Liver (tissue), 9 donors: ENCODE results near the gene TP53I11. TPM values are rescaled to one million over a fixed set of nuclear protein-coding genes. Genes with fewer than 3 reads are reported as not detected.

Experiments used
- DNase-seq: peaks from one replicate; pipeline ENCODE4 v3.0.0-alpha.2; 2017; ENCODE audit warnings: low spot score
- H3K27ac ChIP-seq, 2 donors: one replicate each; pipeline ENCODE4 v1.7.0; 2013; ENCODE audit warnings: inconsistent platforms in 2 of 2, low read length in 2 of 2, control low read depth in 1 of 2, low read depth in 1 of 2, mild to moderate bottlenecking in 1 of 2
- H3K27me3 ChIP-seq, 4 donors: one replicate each; pipeline versions ENCODE4 v1.6.1 to v1.7.0; 2013; ENCODE audit warnings: low read length in 3 of 4, inconsistent platforms in 1 of 4, mild to moderate bottlenecking in 1 of 4, moderate library complexity in 1 of 4; ENCODE audit not compliant: control insufficient read depth in 4 of 4, insufficient read depth in 4 of 4
- H3K36me3 ChIP-seq, 4 donors: one replicate each; pipeline versions ENCODE4 v1.6.1 to v1.7.0; 2013; ENCODE audit warnings: low read length in 3 of 4, mild to moderate bottlenecking in 3 of 4, low read depth in 1 of 4, moderate library complexity in 1 of 4; ENCODE audit not compliant: control insufficient read depth in 4 of 4, insufficient read depth in 3 of 4
- H3K4me1 ChIP-seq, 4 donors: one replicate each; pipeline versions ENCODE4 v1.6.1 to v1.7.0; 2013; ENCODE audit warnings: low read length in 3 of 4, mild to moderate bottlenecking in 3 of 4, moderate library complexity in 1 of 4; ENCODE audit not compliant: control insufficient read depth in 4 of 4, insufficient read depth in 4 of 4
- H3K4me3 ChIP-seq, 3 donors: one replicate each; pipeline versions ENCODE4 v1.6.1 to v1.7.0; 2013; ENCODE audit warnings: low read length in 3 of 3, control low read depth in 1 of 3, low read depth in 1 of 3, mild to moderate bottlenecking in 1 of 3
- H3K9ac ChIP-seq, 2 donors: one replicate each; pipeline ENCODE4 v1.7.0; 2013; ENCODE audit warnings: low read length in 2 of 2, mild to moderate bottlenecking in 2 of 2, moderate library complexity in 2 of 2, control low read depth in 1 of 2, low read depth in 1 of 2
- H3K9me3 ChIP-seq, 4 donors: one replicate each; pipeline versions ENCODE4 v1.6.1 to v1.7.0; 2013; ENCODE audit warnings: low read length in 3 of 4; ENCODE audit not compliant: control insufficient read depth in 4 of 4
- CTCF ChIP-seq: fragments of 150-350 bp; IDR thresholded peaks from 2 replicates; pipeline ENCODE4 v1.5.1; 2017; ENCODE audit warnings: improper control_type of control experiment, low read depth, low read length; ENCODE audit not compliant: missing input control
- EGR1 ChIP-seq, 2 donors: IDR thresholded peaks; 2 replicates each; pipeline ENCODE4 v1.6.1; 2016 to 2018; ENCODE audit warnings: antibody characterized with exemption in 2 of 2, low read depth in 2 of 2
- FOXA1 ChIP-seq: IDR thresholded peaks from 2 replicates; pipeline ENCODE4 v1.6.1; 2016; ENCODE audit warnings: antibody characterized with exemption
- FOXA2 ChIP-seq: IDR thresholded peaks from 2 replicates; pipeline ENCODE4 v1.6.1; 2016; ENCODE audit warnings: antibody characterized with exemption
- GABPA ChIP-seq, 2 donors: IDR thresholded peaks in 1 of 2; conservative IDR thresholded peaks in 1 of 2; 2 replicates each; pipeline ENCODE4 v1.6.1; 2016; ENCODE audit warnings: antibody characterized with exemption in 2 of 2, mild to moderate bottlenecking in 1 of 2, moderate library complexity in 1 of 2
- HNF4A ChIP-seq, 2 donors: conservative IDR thresholded peaks; 2 replicates each; pipeline ENCODE4 v1.6.1; 2016; ENCODE audit warnings: antibody characterized with exemption in 2 of 2, mild to moderate bottlenecking in 2 of 2
- HNF4G ChIP-seq: IDR thresholded peaks from 2 replicates; pipeline ENCODE4 v1.6.1; 2016; ENCODE audit warnings: antibody characterized with exemption
- JUND ChIP-seq, 2 donors: IDR thresholded peaks; 2 replicates each; pipeline ENCODE4 v1.6.1; 2016; ENCODE audit warnings: antibody characterized with exemption in 2 of 2
- MAX ChIP-seq: IDR thresholded peaks from 2 replicates; pipeline ENCODE4 v1.6.1; 2016; ENCODE audit warnings: antibody characterized with exemption
- RAD21 ChIP-seq, 2 donors: IDR thresholded peaks; 2 replicates each; pipeline ENCODE4 v1.6.1; 2016; ENCODE audit warnings: antibody characterized with exemption in 2 of 2, mild to moderate bottlenecking in 2 of 2
- REST ChIP-seq: IDR thresholded peaks from 2 replicates; pipeline ENCODE4 v1.6.1; 2016; ENCODE audit warnings: antibody characterized with exemption, mild to moderate bottlenecking
- RXRA ChIP-seq, 2 donors: IDR thresholded peaks; 2 replicates each; pipeline ENCODE4 v1.6.1; 2017 to 2018; ENCODE audit warnings: antibody characterized with exemption in 2 of 2, mild to moderate bottlenecking in 1 of 2
- SP1 ChIP-seq: IDR thresholded peaks from 2 replicates; pipeline ENCODE4 v1.6.1; 2018; ENCODE audit warnings: antibody characterized with exemption, mild to moderate bottlenecking
- TAF1 ChIP-seq: conservative IDR thresholded peaks from 2 replicates; pipeline ENCODE4 v1.6.1; 2016; ENCODE audit warnings: antibody characterized with exemption, mild to moderate bottlenecking
- YY1 ChIP-seq: IDR thresholded peaks from 2 replicates; pipeline ENCODE4 v1.6.1; 2016; ENCODE audit warnings: antibody characterized with exemption, mild to moderate bottlenecking
- whole genome bisulfite sequencing: extraction: QIAGEN DNeasy Blood & Tissue Kit; methylation state at CpG from one replicate; pipeline ENCODE4 v1.1.7; 2013; 5-methylcytosine and 5-hydroxymethylcytosine counted together
- polyA plus RNA-seq, 2 donors: library from polyadenylated mRNA; stranded (reverse) in 1 of 2; unstranded in 1 of 2; fragments of 200-250 nt in 1 of 2; fragments of >200 nt in 1 of 2; fragmentation: Nextera tagmentation in 1 of 2; extraction: Ambion mirVana in 1 of 2; gene quantifications; one replicate each; pipeline versions ENCODE4 v1.2.1 to v1.2.3, GENCODE V29; 2013 to 2015
- total RNA-seq, 2 donors: library from RNA; depleted of rRNA; stranded (reverse); fragments of >200 nt; gene quantifications; one replicate each; pipeline ENCODE4 v1.2.3, GENCODE V29; 2014
- TF ChIP-seq, protein P1 (sequence below): IDR thresholded peaks from 2 replicates; pipeline ENCODE4 v1.6.1; 2016; ENCODE audit warnings: antibody characterized with exemption
- donor health status: healthy.
- donor health status: healthy.
- donor health status: healthy.
- donor health status: healthy.
- donor health status: healthy.

TP53I11 gene
- total and polyA plus RNA-seq, 4 donors: 3.6 to 16.0 (median 8.3) TPM

DNA sequence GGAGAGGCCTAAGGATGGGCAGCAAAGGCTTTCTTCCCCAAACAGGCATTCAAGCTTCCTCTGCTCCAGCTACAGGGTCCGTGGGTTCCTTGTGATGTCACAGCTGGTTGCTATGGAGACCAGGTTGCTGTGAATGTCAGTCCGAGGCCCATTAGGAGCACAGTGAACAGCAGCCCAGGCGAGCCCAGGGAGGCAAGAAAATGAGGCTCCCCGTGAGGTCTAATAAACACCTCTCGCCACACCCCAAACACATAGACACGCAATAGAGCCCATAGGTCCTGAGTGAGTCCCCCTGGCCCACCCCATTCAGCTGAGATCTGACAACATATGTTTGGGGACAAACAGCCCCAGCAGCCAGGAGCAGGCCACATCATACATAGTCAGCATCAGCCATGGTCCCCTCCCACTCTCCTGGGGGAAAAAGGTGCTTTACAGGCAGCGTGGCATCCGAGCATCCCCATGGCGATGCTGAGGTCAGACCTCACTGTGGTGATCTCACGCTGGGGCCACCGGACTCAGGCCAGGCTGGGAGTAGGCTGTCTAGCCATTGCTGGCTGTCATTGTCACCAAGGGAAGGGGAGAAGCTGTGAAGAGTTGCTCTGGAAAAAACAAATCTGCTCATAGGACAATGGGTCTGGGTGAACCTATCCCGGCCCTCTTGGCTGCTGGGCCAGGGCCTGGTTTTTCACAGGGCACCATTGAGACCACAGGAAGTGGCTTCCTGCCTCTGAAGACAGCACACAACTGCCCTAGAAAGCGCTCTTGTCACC lies 23.1 kb upstream of the TP53I11 start:
- Histone ChIP-seq H3K36me3 (no peaks in the 10 kb centered on the region), H3K9ac (no peak overlapping the region), H3K27me3 (no peaks in the 10 kb centered on the region), H3K4me3 (no peak overlapping the region), H3K27ac (no peak overlapping the region), H3K9me3 (no peaks in the 10 kb centered on the region), H3K4me1 (peaks cover 1 to 18% (median 6%) of the 10 kb centered on the region in 4 donors)
- 91% methylated on average over 13 of the region's 13 CpGs for WGBS
- no peak for DNase-seq
- TF ChIP-seq EGR1 (IDR thresholded peaks at IDR 0.05; ENCODE audit: low read depth in 2 of 2): no peak
- TF ChIP-seq RAD21 (IDR thresholded peaks at IDR 0.05): no peak
- TF ChIP-seq SP1: no peak
- no peak for TF ChIP-seq JUND (IDR thresholded peaks at IDR 0.05)
- no peak for TF ChIP-seq MAX
- no peak for TF ChIP-seq HNF4G
- TF ChIP-seq GABPA (IDR thresholded peaks at IDR 0.05 in 1 of 2, conservative IDR thresholded peaks at IDR 0.05 in 1 of 2): no peak
- TF ChIP-seq TAF1: no peak
- no peak for TF ChIP-seq HNF4A (conservative IDR thresholded peaks at IDR 0.05)
- TF ChIP-seq FOXA1: no peak

DNA sequence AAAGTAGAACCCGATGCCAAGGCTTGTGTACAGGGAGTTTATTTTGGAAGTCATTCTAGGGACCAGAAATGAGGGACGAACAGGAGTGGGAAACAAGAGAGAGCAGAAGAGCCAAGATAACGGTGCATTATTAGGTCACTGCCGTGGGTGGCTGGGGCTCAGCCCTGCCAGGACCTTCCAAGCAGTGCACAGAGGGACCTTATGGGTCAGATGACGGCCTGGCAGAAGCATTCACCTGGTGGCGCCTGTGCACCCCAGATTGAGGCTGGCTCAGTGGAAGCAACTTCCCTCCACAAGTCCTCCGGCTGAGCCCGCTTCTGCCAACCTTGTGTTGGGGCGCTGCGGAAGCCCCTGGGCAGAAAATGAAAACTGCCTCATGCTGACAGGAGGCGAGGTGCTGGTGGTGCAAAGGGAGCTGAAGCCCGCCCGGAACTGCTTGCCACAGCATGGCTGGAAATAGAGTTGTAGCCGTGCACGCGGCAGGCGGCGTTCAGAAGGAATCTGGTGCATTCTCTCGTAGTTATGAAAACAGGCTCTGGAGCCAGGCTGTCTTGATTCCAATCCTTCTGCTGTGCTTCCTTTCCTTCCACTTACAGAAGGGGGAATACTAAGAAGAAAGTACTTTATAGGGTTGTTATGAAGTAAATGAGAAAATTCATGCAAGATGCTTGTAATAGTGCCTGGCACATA lies 22.2 kb upstream of the TP53I11 start:
- Histone ChIP-seq H3K9ac (no peak overlapping the region), H3K27ac (no peak overlapping the region), H3K36me3 (no peaks in the 10 kb centered on the region), H3K4me3 (no peak overlapping the region), H3K27me3 (no peaks in the 10 kb centered on the region), H3K9me3 (no peaks in the 10 kb centered on the region), H3K4me1 (peaks cover 0 to 10% (median 2%) of the 10 kb centered on the region in 4 donors)
- WGBS: 91% methylated on average over 19 of the region's 19 CpGs
- TF ChIP-seq REST (no peak), FOXA2 (no peak), RAD21 (IDR thresholded peaks at IDR 0.05) (no peak), HNF4G (no peak), GABPA (IDR thresholded peaks at IDR 0.05 in 1 of 2, conservative IDR thresholded peaks at IDR 0.05 in 1 of 2) (no peak), YY1 (no peak), CTCF (no peak), RXRA (IDR thresholded peaks at IDR 0.05) (no peak), FOXA1 (no peak), EGR1 (IDR thresholded peaks at IDR 0.05; ENCODE audit: low read depth in 2 of 2) (no peak), TAF1 (no peak)
- TF ChIP-seq, protein P1, sequence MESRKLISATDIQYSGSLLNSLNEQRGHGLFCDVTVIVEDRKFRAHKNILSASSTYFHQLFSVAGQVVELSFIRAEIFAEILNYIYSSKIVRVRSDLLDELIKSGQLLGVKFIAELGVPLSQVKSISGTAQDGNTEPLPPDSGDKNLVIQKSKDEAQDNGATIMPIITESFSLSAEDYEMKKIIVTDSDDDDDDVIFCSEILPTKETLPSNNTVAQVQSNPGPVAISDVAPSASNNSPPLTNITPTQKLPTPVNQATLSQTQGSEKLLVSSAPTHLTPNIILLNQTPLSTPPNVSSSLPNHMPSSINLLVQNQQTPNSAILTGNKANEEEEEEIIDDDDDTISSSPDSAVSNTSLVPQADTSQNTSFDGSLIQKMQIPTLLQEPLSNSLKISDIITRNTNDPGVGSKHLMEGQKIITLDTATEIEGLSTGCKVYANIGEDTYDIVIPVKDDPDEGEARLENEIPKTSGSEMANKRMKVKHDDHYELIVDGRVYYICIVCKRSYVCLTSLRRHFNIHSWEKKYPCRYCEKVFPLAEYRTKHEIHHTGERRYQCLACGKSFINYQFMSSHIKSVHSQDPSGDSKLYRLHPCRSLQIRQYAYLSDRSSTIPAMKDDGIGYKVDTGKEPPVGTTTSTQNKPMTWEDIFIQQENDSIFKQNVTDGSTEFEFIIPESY: no peak
- DNase-seq: no peak
